Measurements from ENCODE around the gene RASSF5.

RASSF5 gene

DNA sequence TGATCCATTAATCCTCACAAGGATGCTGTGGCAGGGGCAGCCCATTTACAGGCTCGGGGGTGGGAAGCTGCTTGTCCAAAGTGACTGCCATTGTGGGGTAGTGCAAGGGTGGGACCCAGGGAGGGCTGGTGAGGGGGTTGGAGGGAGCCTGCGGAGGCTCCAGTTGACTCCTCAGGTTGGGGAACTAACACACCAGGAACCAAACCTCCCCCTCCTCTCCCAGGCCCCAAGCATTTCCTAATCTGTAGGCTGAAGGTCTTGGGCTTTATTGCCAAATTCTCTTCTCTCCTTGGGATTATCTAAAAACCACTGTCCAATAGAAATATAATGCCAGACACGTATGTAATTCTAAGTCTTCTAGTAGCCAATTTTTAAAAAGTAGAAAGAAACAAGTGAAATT is 18.9 kb upstream of the RASSF5 start:
- no peak overlapping the region for H3K4me3 ChIP-seq (ENCODE audit: low read depth, low read length)
- no peak for DNase-seq (ENCODE audit: low read depth)
- TF ChIP-seq, protein P1, sequence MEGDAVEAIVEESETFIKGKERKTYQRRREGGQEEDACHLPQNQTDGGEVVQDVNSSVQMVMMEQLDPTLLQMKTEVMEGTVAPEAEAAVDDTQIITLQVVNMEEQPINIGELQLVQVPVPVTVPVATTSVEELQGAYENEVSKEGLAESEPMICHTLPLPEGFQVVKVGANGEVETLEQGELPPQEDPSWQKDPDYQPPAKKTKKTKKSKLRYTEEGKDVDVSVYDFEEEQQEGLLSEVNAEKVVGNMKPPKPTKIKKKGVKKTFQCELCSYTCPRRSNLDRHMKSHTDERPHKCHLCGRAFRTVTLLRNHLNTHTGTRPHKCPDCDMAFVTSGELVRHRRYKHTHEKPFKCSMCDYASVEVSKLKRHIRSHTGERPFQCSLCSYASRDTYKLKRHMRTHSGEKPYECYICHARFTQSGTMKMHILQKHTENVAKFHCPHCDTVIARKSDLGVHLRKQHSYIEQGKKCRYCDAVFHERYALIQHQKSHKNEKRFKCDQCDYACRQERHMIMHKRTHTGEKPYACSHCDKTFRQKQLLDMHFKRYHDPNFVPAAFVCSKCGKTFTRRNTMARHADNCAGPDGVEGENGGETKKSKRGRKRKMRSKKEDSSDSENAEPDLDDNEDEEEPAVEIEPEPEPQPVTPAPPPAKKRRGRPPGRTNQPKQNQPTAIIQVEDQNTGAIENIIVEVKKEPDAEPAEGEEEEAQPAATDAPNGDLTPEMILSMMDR (conservative IDR thresholded peaks at IDR 0.05; ENCODE audit: low read depth, low read length), result no peak

DNA sequence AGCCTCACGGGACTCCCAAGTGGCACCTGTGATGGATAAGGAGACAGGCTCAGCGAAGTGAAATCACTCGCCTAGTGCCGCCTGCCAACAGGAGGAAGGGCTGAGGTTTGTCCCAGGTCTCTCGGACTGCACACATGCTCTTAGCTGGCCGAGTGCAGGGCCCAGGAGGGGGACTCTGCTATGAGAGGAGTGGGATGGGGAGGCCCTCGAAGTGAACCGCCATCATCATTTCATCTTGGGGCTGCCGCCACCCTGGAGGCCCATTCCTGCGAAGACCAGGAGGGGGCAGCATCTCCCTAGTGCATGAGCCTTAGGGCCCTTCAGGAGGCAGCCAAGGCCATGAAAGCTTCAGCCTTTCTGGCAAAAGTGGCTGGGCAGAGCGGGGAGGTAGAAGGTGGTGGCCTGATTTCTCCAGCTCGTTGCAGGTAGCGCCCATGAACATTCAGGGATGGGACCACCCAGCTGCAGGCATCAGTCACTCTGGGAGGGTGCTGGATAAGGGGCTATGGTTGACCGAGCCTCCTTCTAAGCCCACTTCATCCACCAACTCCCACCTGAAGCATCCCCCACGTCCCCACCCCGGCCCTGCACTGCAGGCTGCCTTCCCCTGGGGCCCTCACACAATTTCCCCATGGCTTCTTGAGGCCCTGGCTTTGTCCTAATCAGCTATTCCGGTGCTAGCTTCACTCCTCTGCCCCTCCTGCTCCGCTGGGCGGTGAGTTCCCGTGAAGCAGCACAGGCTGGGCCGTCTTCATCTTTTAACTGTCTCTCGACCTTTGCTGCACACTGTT is 17.2 kb upstream of the RASSF5 start:
- TF ChIP-seq, protein P1 (conservative IDR thresholded peaks at IDR 0.05; ENCODE audit: low read depth, low read length), result peak; percentile 99
- no peak overlapping the region for H3K4me3 ChIP-seq (ENCODE audit: low read depth, low read length)
- peak; percentile 86 for DNase-seq (ENCODE audit: low read depth)

DNA sequence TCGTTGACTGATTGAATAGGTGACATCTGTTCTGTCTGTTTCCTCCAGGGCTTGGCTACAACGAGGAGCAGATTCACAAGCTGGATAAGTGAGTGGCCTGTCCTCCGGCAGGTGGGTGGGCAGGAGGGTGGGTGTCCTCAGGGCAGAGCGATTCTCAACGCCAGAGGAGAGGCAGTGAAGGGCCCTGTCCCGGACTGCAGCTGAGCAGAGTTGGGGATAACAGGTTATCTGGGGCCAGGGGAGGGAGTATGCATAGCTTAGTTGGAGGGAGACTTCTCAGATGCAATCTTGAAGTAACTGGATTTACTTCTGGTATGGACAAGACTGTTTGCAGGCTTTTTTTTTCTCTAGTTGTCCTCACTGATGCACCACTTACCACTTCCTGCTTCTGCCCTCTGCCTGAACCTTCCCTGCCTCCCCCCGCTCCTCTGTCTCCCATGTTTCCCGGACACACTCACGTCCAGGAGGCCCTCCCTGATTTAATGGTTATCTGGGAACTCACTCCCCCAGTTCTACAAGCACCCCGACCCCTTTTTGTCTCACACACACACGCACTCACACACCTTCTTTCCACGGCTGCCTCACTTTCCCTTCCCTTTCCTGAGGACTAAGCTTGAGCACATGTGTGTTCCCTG is 16.4 kb upstream of the RASSF5 start:
- TF ChIP-seq, protein P1 (conservative IDR thresholded peaks at IDR 0.05; ENCODE audit: low read depth, low read length), result no peak
- DNase-seq (ENCODE audit: low read depth), result peak; percentile 88
- H3K4me3 ChIP-seq (ENCODE audit: low read depth, low read length), result no peak overlapping the region

DNA sequence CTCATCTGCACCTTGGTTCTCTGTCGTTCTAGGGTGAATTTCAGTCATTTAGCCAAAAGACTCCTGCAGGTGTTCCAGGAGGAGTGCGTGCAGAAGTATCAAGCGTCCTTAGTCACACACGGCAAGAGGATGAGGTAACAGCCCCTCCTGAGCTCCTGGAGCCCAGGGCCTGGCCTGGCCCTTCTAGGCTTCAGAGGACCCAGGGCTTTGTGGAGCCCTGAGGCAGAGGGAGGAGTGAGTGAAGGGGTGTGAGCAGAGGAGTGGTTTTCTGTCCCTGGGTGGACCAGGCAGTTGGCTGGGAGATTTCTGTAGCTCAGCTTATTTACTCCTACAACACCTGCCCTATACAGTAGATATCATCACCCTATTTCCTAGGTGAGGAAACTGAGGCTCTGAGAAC is 15.7 kb upstream of the RASSF5 start:
- DNase-seq (ENCODE audit: low read depth), result no peak
- TF ChIP-seq, protein P1 (conservative IDR thresholded peaks at IDR 0.05; ENCODE audit: low read depth, low read length), result no peak
- H3K4me3 ChIP-seq (ENCODE audit: low read depth, low read length), result no peak overlapping the region

DNA sequence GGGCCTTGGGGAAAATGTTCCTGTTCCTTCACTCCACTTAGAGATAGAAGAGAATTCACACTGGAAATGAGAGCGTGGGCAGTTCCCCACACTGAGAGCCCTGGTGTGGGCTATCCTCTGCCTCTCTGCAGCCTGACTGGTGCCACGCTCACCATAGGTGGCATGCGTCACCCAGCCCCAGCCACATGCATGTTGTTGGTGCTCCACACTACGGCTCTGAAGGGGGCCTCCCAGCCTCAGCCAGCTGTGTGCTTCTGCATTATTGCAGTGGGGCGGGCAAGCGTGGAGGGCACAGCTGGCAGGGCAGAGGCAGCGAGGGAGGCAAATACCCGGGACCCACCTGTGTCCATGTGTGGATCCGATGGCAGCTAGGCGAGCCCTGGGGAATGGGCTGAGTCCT is 14.7 kb upstream of the RASSF5 start:
- DNase-seq (ENCODE audit: low read depth), result no peak
- TF ChIP-seq, protein P1 (conservative IDR thresholded peaks at IDR 0.05; ENCODE audit: low read depth, low read length), result no peak
- no peak overlapping the region for H3K4me3 ChIP-seq (ENCODE audit: low read depth, low read length)

DNA sequence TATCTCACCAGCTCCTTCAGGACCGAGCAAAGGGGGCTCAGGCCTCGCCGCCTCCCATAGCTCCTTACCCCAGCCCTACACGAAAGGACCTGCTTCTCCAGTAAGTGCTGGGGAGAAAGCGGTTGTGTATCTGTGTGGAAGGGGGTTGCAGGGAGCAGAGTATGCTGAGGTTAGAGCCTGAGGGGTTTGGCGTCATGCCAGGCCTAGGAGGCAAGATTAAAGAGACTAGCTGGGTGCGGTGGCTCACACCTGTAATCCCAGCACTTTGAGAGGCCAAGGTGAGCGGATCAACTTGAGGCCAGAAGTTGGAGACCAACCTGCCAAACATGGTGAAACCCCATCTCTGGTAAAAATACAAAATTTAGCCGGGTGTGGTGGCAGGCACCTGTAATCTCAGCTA is 14.1 kb upstream of the RASSF5 start:
- TF ChIP-seq, protein P1 (conservative IDR thresholded peaks at IDR 0.05; ENCODE audit: low read depth, low read length), result no peak
- H3K4me3 ChIP-seq (ENCODE audit: low read depth, low read length), result no peak overlapping the region
- DNase-seq (ENCODE audit: low read depth), result no peak

Data from choroid plexus epithelial cell (primary cell).